IMR-90 (cell line): ENCODE measurements around the gene UBE2G1. TPM values are rescaled to one million over a fixed set of nuclear protein-coding genes. Genes with fewer than 3 reads are reported as not detected.

Experiments used
- ATAC-seq: fragments of 200-7000 bp; cut with Tn5 transposase; 2 replicates; pipeline ENCODE4 v1.9.1; 2020; ENCODE audit warnings: low read depth, mild to moderate bottlenecking, moderate library complexity
- BruUV-seq: library from RNA; stranded (reverse); fragments of 400-500 nt; replicated peaks from 2 replicates; lab custom pipeline; 2021; lab: Mats Ljungman, UMichigan
- CTCF ChIA-PET: fragments of 300-600 bp; formaldehyde crosslinking; extraction: SDS; loops from one replicate; lab custom pipeline; 2021; ENCODE audit warnings: antibody characterized with exemption; lab: Yijun Ruan, JAX
- POLR2A ChIA-PET: fragments of 300-600 bp; sonication (Branson Sonifier 250); formaldehyde crosslinking; loops from one replicate; lab custom pipeline; 2022; ENCODE audit warnings: antibody characterized with exemption; ENCODE audit not compliant: unreplicated experiment; lab: Charles Lee
- DNase-seq: peaks from one replicate; pipeline ENCODE4 v3.0.0; 2013
- H2AFZ ChIP-seq: replicated peaks from 2 replicates; pipeline ENCODE3; 2013; ENCODE audit warnings: low read length, mild to moderate bottlenecking; ENCODE audit not compliant: poor library complexity
- H2AK5ac ChIP-seq: 2 replicates; pipeline ENCODE4 v1.6.1; 2013; ENCODE audit warnings: low read depth, low read length, inconsistent platforms
- H2AK9ac ChIP-seq: replicated peaks from 2 replicates; pipeline ENCODE3; 2013; ENCODE audit warnings: mild to moderate bottlenecking, low read depth, low read length, moderate library complexity; ENCODE audit not compliant: poor library complexity
- H2BK120ac ChIP-seq: 2 replicates; pipeline ENCODE4 v1.6.1; 2013; ENCODE audit warnings: low read depth, low read length, inconsistent platforms
- H2BK15ac ChIP-seq: 3 replicates; pipeline ENCODE4 v1.6.1; 2013; ENCODE audit warnings: low read depth, low read length, inconsistent platforms
- H2BK20ac ChIP-seq: 2 replicates; pipeline ENCODE4 v1.6.1; 2013; ENCODE audit warnings: low read depth, mild to moderate bottlenecking, inconsistent platforms, low read length, moderate library complexity
- H2BK5ac ChIP-seq: 2 replicates; pipeline ENCODE4 v1.6.1; 2013; ENCODE audit warnings: mild to moderate bottlenecking, low read depth, low read length, inconsistent platforms; ENCODE audit not compliant: poor library complexity, severe bottlenecking
- H3K14ac ChIP-seq: replicated peaks from 2 replicates; pipeline ENCODE4 v1.6.1; 2013; ENCODE audit warnings: low read depth, low read length, inconsistent platforms
- H3K18ac ChIP-seq: 2 replicates; pipeline ENCODE4 v1.6.1; 2013; ENCODE audit warnings: low read depth, low read length, control low read depth
- H3K23ac ChIP-seq: 2 replicates; pipeline ENCODE4 v1.6.1; 2013; ENCODE audit warnings: low read depth, low read length, inconsistent platforms
- H3K27ac ChIP-seq: 2 replicates; pipeline ENCODE4 v1.5.1; 2013; ENCODE audit warnings: mild to moderate bottlenecking, control low read depth, low read length; ENCODE audit not compliant: insufficient read depth
- H3K27me3 ChIP-seq: 2 replicates; pipeline ENCODE4 v1.6.1; 2013; ENCODE audit warnings: low read length; ENCODE audit not compliant: control insufficient read depth, insufficient read depth
- H3K36me3 ChIP-seq: 2 replicates; pipeline ENCODE4 v1.6.1; 2013; ENCODE audit warnings: low read length, mixed read lengths; ENCODE audit not compliant: control insufficient read depth, insufficient read depth
- H3K4ac ChIP-seq: 2 replicates; pipeline ENCODE4 v1.6.1; 2013; ENCODE audit warnings: low read depth, low read length, inconsistent platforms
- H3K4me1 ChIP-seq: 2 replicates; pipeline ENCODE4 v1.6.1; 2013; ENCODE audit warnings: low read length, mixed read lengths; ENCODE audit not compliant: control insufficient read depth, insufficient read depth
- H3K4me2 ChIP-seq: 2 replicates; pipeline ENCODE4 v1.6.1; 2013; ENCODE audit warnings: low read depth, mild to moderate bottlenecking, control low read depth, low read length, moderate library complexity
- H3K4me3 ChIP-seq: 2 replicates; pipeline ENCODE4 v1.5.1; 2013; ENCODE audit warnings: low read depth, mild to moderate bottlenecking, control low read depth, low read length, moderate library complexity; ENCODE audit not compliant: insufficient read depth
- H3K56ac ChIP-seq: 2 replicates; pipeline ENCODE4 v1.6.1; 2013; ENCODE audit warnings: low read length, inconsistent platforms; ENCODE audit not compliant: insufficient read depth; ENCODE audit errors: extremely low read depth
- H3K79me1 ChIP-seq, 2 experiments: 2 replicates each; pipeline ENCODE4 v1.6.1; 2013; ENCODE audit warnings: low read length in 2 of 2, inconsistent platforms in 1 of 2, low read depth in 1 of 2
- H3K9ac ChIP-seq: 2 replicates; pipeline ENCODE4 v1.6.1; 2013; ENCODE audit warnings: low read depth, low read length, control low read depth
- H3K9me1 ChIP-seq: 2 replicates; pipeline ENCODE4 v1.6.1; 2013; ENCODE audit warnings: low read length, inconsistent platforms; ENCODE audit not compliant: insufficient read depth
- H3K9me3 ChIP-seq: 2 replicates; pipeline ENCODE4 v1.6.1; 2013; ENCODE audit warnings: low read length; ENCODE audit not compliant: control insufficient read depth, insufficient read depth
- H4K20me1 ChIP-seq: 2 replicates; pipeline ENCODE4 v1.6.1; 2013; ENCODE audit warnings: low read length, inconsistent platforms; ENCODE audit not compliant: insufficient read depth
- H4K5ac ChIP-seq: 2 replicates; pipeline ENCODE4 v1.6.1; 2013; ENCODE audit warnings: mild to moderate bottlenecking, low read depth, low read length, control low read depth
- H4K8ac ChIP-seq, 2 experiments: 2 replicates each; pipeline ENCODE4 v1.6.1; 2013; ENCODE audit warnings: low read depth in 2 of 2, low read length in 2 of 2, control low read depth in 1 of 2, inconsistent platforms in 1 of 2
- H4K91ac ChIP-seq: 2 replicates; pipeline ENCODE4 v1.6.1; 2013; ENCODE audit warnings: low read depth, low read length, inconsistent platforms; ENCODE audit not compliant: insufficient read depth
- BHLHE40 ChIP-seq: fragments of 150-350 bp; IDR thresholded peaks from 2 replicates; pipeline ENCODE4 v1.6.1; 2016; ENCODE audit warnings: mild to moderate bottlenecking, low read depth, low read length
- CEBPB ChIP-seq: IDR thresholded peaks from 2 replicates; pipeline ENCODE4 v1.6.1; 2012; ENCODE audit warnings: low read depth, low read length, improper control_type of control experiment
- CHD1 ChIP-seq: IDR thresholded peaks from 2 replicates; pipeline ENCODE4 v1.6.1; 2012; ENCODE audit warnings: low read depth, low read length, improper control_type of control experiment
- ELK1 ChIP-seq: fragments of 150-350 bp; IDR thresholded peaks from 2 replicates; pipeline ENCODE4 v1.6.1; 2016; ENCODE audit warnings: low read depth, mild to moderate bottlenecking, low read length, moderate library complexity, borderline replicate concordance
- FOS ChIP-seq: fragments of 150-350 bp; IDR thresholded peaks from 2 replicates; pipeline ENCODE4 v1.6.1; 2016; ENCODE audit warnings: low read depth, low read length
- MAFK ChIP-seq: IDR thresholded peaks from 2 replicates; pipeline ENCODE4 v1.6.1; 2012; ENCODE audit warnings: low read depth, low read length, improper control_type of control experiment
- MAZ ChIP-seq: IDR thresholded peaks from 2 replicates; pipeline ENCODE4 v1.6.1; 2012; ENCODE audit warnings: low read depth, mild to moderate bottlenecking, low read length, improper control_type of control experiment, moderate library complexity, borderline replicate concordance
- MXI1 ChIP-seq: IDR thresholded peaks from 2 replicates; pipeline ENCODE4 v1.6.1; 2012; ENCODE audit warnings: low read depth, mild to moderate bottlenecking, low read length, moderate library complexity, borderline replicate concordance
- NFE2L2 ChIP-seq: fragments of 150-350 bp; IDR thresholded peaks from 2 replicates; pipeline ENCODE4 v1.6.1; 2016; ENCODE audit warnings: low read depth, mild to moderate bottlenecking, low read length
- POLR2A ChIP-seq: IDR thresholded peaks from 2 replicates; pipeline ENCODE4 v1.6.1; 2012; ENCODE audit warnings: mild to moderate bottlenecking, low read depth, low read length
- RAD21 ChIP-seq: IDR thresholded peaks from 2 replicates; pipeline ENCODE4 v1.6.1; 2012; ENCODE audit warnings: low read length, improper control_type of control experiment
- RCOR1 ChIP-seq: IDR thresholded peaks from 2 replicates; pipeline ENCODE4 v1.6.1; 2012; ENCODE audit warnings: mild to moderate bottlenecking, low read length, improper control_type of control experiment; ENCODE audit not compliant: insufficient replicate concordance
- RFX5 ChIP-seq: IDR thresholded peaks from 2 replicates; pipeline ENCODE4 v1.8.0; 2012; ENCODE audit warnings: low read depth, mild to moderate bottlenecking, low read length, moderate library complexity
- SMC3 ChIP-seq: fragments of 150-350 bp; IDR thresholded peaks from 2 replicates; pipeline ENCODE4 v1.6.1; 2016; ENCODE audit warnings: low read depth, mild to moderate bottlenecking, antibody characterized with exemption, low read length, moderate library complexity
- USF2 ChIP-seq: fragments of 150-350 bp; IDR thresholded peaks from 2 replicates; pipeline ENCODE4 v1.6.1; 2017; ENCODE audit warnings: mild to moderate bottlenecking, antibody characterized with exemption, low read length, low read depth
- WGBS, 2 experiments: methylation state at CpG; one replicate each; pipeline versions ENCODE4 v1.1.5 to v1.1.7; 2013; ENCODE audit warnings: missing lambda C conversion rate in 2 of 2; ENCODE audit not compliant: insufficient read length in 1 of 2; ENCODE audit errors: extremely low coverage in 2 of 2; 5-methylcytosine and 5-hydroxymethylcytosine counted together
- dilution Hi-C: fragments of 300-500 bp; cut with HindIII; formaldehyde crosslinking; loops from one replicate; pipeline ENCODE4 v1.14.3; 2018; ENCODE audit warnings: low sequenced_read_pairs; ENCODE audit not compliant: unreplicated experiment
- in situ Hi-C: fragments of 300-500 bp; cut with MboI; formaldehyde crosslinking; loops from 3 replicates; pipeline ENCODE4 v1.14.3; 2019; ENCODE audit warnings: low sequenced_read_pairs, inconsistent platforms, mixed read lengths
- intact Hi-C: fragments of 100-400 bp; cut with micrococcal nuclease; formaldehyde crosslinking; loops from 2 replicates; pipeline ENCODE4 v1.10.0; 2022
- polyA plus RNA-seq, 3 experiments: library from polyadenylated mRNA; depleted of rRNA; stranded (reverse); fragments of >200 nt; gene quantifications; 2 replicates each; pipeline ENCODE4 v1.2.3, GENCODE V29; 2012; ENCODE audit warnings: low replicate concordance in 1 of 3
- total RNA-seq: library from RNA; depleted of rRNA; stranded (reverse); fragments of >200 nt; gene quantifications from 2 replicates; pipeline ENCODE4 v1.2.3, GENCODE V29; 2012

Gene UBE2G1
- total and polyA plus RNA-seq, 2 of the 4 experiments (the other 2 are of a cell fraction) = 26.3 to 26.6 TPM

- TF ChIP-seq POLR2A (no peak), MAZ (no peak), ELK1 (no peak), MXI1 (no peak), BHLHE40 (no peak), CEBPB (no peak), SMC3 (no peak), RCOR1 (no peak), FOS (no peak), CHD1 (no peak), RAD21 (no peak), NFE2L2 (no peak), RFX5 (no peak), MAFK (no peak), USF2 (no peak)
- no peak overlapping the region for H3K56ac ChIP-seq
- H3K14ac ChIP-seq = no peak overlapping the region
- H3K79me1 ChIP-seq = peaks cover 3 to 43% of the 10 kb centered on the region in 2 experiments; a peak in 3 of 4 replicates
- ChIA-PET CTCF (no interaction called here), POLR2A (no interaction called here)
- no peak overlapping the region for H2AK5ac ChIP-seq
- intact Hi-C loops = loop anchor here (2.0 to 5.0 kb wide), 2 partner anchors 23 to 41 kb away; no protein-coding TSS in a partner anchor
- H3K27me3 ChIP-seq = no peaks in the 10 kb centered on the region
- ATAC-seq = no peak
- H3K4me3 ChIP-seq = no peak overlapping the region
- no peak overlapping the region for H4K91ac ChIP-seq
- no peak overlapping the region for H2AFZ ChIP-seq
- H2BK15ac ChIP-seq = no peak overlapping the region
- H3K23ac ChIP-seq = no peak overlapping the region
- H2BK5ac ChIP-seq = no peak overlapping the region
- H3K4ac ChIP-seq = no peak overlapping the region
- no peak overlapping the region for H3K18ac ChIP-seq
- H4K8ac ChIP-seq = no peak overlapping the region
- BruUV-seq = no TSS peak
- in situ Hi-C loops = no loop called here
- H3K9me3 ChIP-seq = no peaks in the 10 kb centered on the region
- 0 out of 2 replicates have a peak, but pooled peaks cover 1% of the 10 kb centered on the region for H3K36me3 ChIP-seq
- dilution Hi-C loops = no loop called here
- H3K4me1 ChIP-seq = peaks cover 4% of the 10 kb centered on the region; the same call in 1 of the 2 replicates
- H2BK20ac ChIP-seq = no peak overlapping the region
- DNase-seq = no peak
- WGBS, 2 experiments = no CpG with 5 or more reads among the region's 4 CpGs
- no peak overlapping the region for H3K4me2 ChIP-seq
- peaks cover 9% of the 10 kb centered on the region for H3K9me1 ChIP-seq
- no peak overlapping the region for H2AK9ac ChIP-seq
- H3K9ac ChIP-seq = no peak overlapping the region
- peaks cover 84% of the 10 kb centered on the region for H4K20me1 ChIP-seq
- H3K27ac ChIP-seq = no peak overlapping the region
- H2BK120ac ChIP-seq = no peak overlapping the region
- H4K5ac ChIP-seq = no peak overlapping the region
These were observed 8.3 kb downstream of the UBE2G1 start for GRCh38 chr17:4358154-4358553.
